Measurements from ENCODE around the gene ARHGAP33.
"Not testable (repeated sequence)": the region's sequence is repeated elsewhere in the genome, so short reads cannot be mapped to it uniquely, and the experiment has no call there.

Gene ARHGAP33

DNA sequence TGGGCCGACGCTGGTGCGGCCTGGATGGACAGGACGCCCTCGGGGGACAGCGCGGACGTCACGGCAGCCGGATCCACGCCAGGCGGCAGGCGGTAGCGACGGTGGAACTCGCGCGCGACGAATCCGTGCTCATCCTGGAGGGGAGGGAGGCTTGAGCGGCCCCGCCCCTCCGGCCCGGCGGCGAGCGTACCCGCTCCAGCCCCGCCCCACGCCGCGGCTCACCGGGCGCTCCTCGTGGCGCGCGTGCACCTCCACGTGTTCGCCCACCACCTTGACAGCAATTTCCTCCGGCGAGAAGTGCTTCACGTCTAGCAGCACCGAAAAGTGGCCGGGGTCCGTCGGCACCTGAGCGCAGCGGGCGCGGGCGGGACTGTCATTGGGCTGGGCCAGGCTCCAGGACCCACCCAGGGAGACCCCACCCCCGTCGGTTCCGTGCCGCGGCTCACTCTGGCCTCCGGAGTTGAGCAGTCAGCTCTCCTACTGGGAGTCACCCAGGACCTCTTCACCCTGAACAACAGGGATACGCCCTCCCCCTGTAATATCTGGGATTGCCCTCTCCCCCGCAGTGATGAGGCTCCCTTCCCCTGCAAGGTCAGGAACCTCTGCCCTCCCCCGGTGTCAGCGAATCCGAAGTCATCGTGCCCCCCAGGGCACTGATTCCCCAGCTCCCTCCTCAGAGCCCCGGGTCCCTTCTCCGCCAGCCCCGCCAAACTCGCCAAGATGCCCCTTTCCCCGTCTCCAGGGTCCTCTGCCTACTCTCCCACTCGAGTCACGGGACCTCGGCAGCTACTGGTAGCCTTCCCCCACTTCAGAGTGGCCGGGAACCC lies 19.6 kb upstream of the ARHGAP33 start:
- DNase-seq, result peak; percentile 48

DNA sequence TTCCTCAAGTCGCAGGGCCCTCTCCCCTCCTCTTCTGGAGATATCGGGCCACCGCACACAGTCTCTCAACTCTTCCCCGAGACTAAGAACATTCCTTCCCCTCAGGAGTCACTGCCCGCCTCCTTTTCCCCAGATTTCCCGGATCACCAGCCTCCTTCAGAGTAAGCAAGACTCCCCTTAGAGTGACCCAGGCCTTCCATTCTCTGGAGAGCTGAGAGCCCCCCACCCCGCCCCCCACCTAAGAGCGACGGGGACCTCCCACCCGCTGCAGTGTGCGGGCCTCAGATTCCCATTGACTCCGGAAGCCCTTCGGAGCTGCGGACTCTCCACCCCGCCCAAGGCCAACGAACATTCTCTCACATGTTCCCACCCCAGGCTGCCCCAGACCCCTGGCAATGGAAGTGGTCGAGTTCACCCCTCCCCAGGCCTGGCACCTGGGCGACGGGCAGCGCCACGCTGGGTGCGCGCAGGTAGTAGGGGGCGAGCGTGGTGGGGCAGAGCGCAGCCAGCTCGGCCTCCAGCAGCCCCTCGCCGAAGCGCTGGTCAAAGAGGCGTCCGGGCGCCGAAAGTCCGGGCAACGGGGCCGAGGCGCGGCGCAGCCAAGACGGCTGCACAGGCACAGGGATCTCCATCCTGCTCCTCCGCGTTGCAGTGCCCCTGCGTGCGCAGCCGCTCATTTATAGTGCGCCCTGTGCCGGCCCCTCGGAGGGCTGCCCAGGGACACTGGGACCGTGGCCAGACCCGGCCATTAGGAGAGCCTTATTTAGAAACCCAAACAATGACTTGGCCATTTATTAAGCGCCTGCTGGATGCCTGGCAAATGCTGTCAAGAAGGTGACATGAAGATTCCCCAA lies 18.8 kb upstream of the ARHGAP33 start, which contains the start of gene HSPB6:
HSPB6 (minus strand) TSS at position 653 of the 854 bp plus-strand sequence; CDS start at position 632, 21 bp downstream.
- DNase-seq, result no peak

DNA sequence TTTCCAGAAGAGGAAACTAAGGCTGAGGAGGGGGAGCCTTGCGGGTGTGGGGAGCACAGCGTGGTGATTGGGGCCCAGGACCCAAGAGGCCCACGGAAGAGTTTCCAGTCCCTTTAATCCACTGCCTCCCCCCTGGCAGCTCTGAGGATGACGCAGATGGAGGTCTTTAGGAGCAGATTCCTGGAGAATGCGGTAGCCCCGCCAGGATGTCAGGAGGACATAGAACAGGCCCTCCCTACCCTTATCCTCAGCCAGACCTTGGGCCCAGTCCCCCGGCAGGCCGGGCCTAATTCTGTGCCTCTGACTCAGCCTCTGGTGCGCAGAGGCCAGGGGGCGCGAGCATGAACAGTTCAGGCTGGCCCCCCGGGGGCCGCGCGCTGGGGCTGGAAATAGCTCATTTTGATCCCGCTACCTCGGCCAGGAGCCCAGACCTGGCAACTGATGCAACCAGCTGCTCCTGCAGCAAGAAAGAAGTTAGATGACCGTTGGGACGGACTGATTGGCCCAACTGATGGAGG lies 18.1 kb upstream of the ARHGAP33 start:
- DNase-seq, result peak; percentile 33

DNA sequence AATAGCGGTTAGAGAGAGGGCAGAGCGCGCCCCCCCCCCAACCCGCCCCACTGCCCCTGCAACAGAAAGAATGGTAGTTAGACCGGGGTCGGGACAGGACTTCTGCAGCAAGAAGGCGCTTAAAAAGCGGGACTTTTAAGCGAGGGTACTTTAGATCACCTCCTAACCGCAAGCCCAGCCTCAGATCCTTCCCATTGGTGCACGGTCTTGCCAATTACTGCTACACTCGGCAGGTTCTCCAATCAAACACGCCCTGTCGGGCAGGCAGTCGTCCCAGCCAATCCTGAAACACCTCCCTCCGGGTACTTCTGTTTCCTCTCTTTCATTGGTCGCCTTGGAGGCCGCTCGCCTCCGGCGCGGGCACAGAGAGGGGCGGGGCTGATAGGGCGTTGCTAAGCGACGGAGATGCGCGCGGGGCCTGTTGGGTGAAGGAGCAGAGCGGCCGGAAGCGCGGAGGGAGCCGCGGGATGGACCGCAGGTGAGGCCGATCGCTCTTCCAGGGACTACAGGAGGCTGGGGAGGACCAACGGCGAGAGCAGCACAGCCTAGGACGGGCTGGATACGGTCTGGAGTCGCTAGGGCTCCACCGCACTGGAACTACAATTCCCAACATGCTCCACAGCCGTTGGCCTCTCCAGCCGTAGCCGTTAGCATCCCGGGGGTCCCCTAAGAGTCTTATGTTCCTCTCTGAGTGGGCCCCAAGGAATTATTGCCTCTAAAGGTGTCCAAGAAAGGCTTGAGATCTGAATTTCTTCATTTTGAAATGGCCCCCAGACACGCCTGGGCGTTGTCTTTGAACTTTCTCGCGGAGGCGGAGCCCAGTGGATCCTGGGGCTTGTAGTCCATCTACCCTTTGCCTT lies 17.4 kb upstream of the ARHGAP33 start, which contains the start of gene PROSER3:
PROSER3 (plus strand) TSS at position 428 of the 860 bp plus-strand sequence; CDS start at position 468, 40 bp downstream.
- peak; percentile 98 for DNase-seq

DNA sequence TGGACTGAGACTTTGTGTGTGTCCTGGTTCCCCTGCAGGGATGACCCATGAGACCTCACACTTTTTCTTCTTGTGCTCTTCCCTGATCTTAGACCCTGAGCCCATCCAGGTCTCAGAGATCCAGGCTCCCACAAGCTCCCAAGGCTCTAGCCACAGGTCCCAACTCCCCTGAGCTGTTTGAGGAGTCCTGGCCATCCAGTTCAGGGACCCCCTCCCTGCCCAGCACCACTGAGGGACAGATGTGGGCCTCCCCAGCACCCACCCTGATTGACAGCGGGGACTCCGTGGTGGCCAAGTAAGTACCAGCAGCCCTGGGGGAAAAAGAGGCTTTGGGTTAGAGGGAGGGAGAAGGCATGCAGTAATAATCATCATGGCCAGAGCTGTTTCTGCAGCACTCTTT lies 15.7 kb upstream of the ARHGAP33 start:
- no peak for DNase-seq

DNA sequence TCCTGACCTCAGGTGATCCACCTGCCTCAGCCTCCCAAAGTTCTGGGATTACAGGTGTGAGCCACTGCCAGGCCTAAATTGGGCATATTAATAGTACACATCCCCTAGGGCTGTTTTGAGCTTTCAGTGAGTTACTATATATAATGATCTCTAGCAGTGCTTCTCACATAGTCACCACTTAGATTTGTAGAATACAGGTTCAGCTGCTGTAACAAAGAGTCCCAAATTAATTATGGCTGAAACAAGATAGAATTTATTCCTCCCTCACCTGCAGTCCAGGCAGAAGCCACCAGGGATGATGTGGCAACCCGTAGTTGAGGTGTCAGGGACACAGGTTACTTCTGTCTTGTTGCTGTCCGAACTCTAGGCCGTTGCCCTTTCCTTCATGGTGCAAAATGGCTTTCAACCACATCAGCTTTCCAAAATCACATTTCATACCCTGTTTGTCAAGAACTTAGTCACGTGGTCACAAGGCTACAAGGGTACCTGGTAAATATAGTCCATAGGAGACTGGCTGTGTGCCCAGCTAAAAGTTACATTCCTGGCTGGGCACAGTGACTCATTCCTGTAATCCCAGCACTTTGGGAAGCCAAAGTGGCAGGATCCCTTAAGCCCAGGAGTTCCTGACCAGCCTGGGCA lies 14.5 kb upstream of the ARHGAP33 start:
- DNase-seq, result no peak

DNA sequence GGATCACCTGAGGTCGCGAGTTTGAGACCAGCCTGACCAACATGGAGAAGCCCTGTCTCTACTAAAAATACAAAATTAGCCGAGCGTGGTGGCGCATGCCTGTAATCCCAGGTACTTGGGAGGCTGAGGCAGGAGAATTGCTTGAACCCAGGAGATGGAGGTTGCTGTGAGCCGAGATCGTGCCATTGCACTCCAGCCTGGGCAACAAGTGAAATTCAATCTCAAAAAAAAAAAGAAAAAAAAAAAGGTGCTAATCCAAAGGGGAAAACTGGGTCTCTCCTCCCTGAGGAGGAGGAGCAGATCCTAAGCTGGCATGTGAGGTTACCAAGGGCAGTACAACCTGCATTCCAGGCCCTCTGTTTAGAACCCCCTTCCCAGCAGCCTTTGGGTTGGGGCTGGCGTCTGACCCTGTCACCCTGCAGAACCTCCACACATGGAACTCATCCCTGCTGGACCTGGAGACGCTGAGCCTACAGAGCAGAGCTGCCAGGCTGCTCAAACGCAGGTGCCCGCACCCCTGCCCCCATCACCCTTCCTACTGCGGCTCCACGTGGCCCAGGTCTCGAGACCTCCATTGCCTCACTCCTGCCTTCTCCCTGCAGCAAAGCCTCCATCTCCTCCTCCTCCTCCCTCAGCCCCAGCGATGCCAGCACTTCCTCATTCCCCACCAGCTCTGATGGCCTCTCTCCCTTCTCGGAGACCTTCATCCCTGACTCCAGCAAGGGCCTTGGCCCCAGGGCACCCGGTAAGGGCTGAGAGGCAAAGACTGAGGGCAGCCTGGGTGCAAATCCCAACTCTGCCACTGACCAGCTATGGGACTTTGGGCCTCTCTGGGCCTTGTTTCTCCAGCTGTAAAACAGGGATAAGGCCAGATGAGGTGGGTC lies 10.7 kb upstream of the ARHGAP33 start:
- DNase-seq, result no peak

DNA sequence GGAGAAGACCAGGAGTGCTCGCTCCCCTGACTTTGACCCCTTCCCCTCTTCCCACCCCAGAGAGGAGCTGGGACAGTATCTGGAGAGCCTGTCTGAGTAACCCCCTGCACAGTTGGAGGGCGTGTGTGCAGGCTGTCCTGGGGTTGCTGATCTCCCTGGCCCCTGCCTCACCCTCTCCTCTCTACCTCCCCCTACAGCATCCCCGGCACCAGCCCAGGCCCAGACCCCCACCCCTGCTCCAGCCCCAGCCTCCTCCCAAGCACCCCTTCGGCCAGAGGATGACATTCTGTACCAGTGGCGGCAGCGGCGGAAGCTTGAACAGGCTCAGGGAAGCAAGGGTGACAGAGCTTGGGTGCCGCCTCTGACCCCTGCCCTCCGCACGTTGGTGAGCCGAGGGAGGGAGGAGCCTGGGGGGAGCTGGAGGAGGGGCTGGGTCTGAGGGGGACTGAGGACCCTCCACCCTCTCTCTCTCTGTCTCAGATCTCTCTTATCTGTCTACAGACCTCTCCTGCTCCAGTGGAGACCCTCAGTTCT lies 8.7 kb upstream of the ARHGAP33 start:
- no peak for DNase-seq

DNA sequence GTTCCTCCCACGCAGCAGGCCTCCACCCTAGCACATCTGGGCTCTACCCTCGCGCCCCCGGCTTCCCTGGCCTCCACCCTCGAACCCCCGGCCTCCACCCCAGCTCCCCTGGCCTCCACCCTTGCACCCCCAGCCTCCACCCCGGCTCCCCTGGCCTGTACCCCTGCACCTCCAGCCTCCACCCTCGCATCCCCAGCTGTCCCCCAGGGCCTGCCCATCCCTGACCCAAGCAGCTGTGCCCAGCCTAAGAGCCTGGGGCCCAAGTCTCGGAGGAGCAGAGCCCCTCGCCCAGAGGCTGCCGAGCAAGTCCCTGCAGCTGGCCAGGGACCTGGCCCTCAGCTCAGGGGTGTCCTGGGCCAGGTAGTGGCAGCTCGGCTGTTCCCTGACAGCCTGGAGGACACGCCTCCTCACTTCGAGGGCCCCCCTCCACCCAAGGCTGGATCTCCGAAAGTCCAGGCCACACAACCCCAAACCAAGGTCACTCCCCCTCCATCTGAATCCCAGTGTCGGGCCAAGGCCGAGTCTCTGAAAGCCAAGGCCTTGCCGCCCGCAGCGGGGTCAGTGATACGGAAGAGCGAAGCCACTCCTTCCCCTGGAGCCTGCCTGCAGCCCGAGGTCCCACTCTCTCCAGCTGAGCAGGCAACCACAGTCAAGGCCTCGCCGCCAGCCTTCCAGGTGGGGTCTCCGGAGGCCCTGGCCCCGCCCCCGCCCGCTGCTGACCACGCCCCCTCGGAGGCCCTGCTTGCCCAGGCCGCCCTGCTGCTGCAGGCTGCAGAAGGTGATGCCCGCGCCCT lies 7.9 kb upstream of the ARHGAP33 start:
- DNase-seq, result no peak

DNA sequence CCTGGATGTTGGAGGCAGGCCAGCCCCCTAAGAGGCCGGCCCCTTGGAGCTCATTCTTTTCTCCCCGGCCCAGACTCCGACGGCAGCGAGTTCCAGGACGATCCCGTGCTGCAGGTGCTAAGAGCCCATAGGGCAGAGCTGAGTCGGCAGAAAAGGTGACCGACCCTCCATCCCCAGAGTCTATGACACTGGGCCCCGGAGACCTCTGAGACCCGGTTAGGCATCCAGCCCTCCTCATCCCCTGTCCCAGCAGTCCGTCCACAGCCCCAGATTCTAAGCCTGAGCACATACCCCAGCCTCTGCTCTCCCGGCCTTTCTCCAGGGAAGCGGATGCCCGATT lies 7.3 kb upstream of the ARHGAP33 start:
- no peak for DNase-seq

DNA sequence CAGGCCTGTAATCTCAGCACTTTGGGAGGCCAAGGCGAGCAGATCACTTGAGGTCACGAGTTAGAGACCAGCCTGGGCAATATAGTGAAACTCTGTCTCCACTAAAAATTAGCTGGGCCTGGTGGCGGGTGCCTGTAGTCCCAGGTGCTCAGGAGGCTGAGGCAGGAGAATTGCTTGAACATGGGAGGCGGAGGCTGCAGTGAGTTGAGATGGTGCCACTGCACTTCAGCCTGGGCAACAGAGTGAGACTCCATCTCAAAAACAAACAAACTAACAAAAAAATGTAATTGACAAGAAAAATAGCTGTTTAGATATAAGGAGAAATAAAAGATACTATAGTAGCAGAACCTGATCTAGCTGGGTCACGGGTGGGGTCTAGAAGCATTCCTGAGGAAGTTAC lies 3.0 kb upstream of the ARHGAP33 start:
- DNase-seq, result not testable (repeated sequence)

DNA sequence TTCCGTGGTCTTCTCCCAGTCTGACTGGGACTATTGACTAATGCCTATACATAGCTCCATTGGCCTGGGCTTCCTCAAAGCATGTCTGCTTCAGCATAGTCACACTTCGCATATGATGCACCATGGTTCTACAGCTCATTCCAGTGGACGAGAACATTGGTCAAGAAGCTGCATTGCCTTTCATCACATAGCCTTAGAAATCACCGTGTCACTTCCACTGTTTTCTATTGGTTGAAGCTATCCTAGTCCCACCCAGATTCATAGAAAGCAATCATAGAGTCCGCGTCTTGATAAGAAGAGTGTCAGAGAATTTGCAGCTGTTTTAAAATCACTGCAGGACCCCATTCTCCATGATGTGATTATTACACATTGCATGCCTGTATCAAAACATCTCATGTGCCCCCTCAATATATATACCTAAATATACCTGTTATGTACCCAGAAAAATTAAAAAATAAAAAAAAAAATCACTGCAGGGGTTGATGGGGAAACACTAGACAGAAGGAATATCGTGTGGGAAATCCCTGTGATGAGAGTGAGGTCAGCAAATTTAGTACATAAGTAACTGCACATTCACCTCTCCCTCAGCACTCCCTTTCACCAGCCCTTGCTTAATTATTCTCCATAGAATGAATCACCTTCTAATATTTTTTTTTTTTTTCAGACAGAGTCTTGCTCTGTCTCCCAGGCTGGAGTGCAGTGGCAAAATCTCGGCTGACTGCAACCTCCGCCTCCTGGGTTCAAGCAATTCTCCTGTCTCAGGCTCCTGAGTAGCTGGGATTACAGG lies 2.2 kb upstream of the ARHGAP33 start:
- DNase-seq, result no peak

DNA sequence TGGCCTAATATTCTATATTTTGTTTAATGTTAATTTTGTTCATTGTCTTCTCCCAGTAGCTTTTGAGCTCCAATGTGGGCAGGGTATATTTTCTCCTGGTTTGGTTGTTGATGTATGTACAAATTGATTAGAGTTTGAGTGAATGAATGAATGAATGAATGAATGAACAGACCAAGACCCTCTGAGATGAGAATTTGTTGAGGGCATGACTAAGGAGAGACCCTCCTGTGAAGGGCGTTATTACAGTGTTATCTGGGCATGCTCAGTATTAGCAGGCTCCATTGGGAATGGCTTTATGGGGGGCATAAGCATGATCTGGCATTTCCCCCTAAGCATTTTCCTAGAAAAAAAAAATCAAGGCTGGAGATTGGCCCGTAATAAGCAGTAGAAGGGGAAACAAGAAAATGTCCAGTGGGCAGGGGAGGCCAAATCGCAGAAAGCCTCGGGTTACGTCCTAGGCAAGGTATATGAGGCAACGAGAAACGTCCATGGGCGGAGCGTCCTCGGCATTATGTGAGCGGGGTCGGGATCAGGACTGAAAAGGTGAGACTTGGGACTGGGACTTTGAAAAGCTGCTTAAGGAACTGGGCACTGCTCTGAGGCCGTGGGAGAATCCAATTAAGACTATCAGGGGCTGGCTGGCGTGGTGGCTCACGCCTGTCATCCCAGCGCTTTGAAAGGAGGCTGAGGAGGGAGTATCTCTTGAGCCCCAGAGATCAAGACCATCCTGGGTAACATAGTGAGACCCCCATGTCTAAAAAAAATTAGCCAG lies 904 bp upstream of the ARHGAP33 start:
- no peak for DNase-seq

DNA sequence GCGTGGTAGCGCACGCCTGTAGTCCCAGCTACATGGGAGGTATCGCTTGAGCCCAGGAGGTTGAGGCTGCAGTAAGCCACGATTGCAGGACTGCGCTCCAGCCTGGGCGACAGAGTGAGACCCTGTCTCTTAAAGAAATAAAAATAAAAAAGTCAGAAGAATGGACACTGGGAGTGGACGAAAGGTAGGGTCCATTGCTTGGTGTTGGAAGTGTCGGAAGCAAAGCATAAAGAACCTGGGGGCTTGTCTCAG lies 392 bp upstream of the ARHGAP33 start:
- DNase-seq, result no peak

DNA sequence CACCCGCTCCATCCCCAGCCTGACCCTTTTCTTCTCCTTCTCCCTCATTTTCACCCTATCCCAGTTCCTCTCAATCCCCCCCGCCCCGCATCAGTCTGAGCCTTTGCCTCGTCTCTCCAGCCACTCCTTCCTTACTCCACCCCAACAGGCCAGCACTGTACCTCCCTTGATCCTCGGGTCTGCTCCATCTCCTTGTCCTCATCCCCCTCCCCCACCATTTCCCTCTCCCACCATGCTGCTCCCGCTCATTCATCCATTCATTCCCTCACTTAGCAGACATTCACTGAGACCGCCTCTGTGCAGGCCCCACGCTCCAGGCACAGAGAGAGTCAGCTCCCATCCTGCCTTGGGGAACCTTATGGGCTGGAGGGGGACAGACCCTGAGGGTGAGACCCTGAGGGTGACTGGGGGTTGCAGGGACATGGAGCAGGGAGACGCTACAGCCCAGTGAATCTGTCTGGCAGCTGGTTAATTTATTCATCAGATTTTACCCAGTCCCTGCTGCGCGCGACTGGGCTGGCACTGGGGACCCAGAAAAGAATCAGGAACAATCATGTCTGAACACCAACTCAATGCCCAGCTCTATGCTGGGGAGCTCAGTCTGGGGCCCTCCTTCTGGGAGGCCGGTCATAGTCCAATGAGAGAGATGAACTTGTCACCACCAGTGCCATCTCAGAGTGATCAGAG lies 881 bp downstream of the ARHGAP33 start:
- no peak for DNase-seq

DNA sequence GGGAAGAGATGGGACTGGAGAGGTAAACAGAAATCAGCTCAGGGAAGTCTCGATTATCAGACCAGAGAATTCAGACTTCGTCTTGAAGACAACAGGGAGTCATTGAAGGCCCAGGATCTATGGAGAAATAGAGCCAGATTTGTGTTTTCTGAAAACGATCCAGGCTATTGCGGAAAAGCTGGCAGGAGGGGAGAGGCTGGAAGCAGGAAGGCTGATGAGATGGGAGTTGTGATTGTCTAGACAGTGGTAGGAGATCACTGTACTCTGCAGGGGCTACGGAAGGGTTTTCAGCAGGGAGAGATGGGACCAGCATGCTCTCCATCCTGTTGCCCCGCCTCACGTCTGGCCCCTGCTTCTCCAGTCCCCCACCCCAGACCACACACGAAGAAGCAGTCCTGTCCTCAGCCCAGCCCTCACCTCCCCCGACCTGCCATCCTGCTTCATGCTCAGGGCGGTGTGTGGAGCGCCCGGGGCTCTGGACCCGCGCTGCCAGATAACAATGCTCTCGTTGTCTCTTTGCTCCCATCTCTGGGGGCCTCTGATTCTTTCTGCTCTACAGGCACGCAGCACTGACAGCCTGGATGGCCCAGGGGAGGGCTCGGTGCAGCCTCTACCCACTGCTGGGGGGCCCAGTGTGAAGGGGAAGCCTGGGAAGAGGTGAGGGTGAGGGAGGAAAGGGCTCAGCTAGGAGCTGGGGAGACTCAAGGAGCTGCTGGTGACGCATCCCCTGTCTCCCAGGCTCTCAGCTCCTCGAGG lies 1.9 kb downstream of the ARHGAP33 start:
- DNase-seq, result no peak

DNA sequence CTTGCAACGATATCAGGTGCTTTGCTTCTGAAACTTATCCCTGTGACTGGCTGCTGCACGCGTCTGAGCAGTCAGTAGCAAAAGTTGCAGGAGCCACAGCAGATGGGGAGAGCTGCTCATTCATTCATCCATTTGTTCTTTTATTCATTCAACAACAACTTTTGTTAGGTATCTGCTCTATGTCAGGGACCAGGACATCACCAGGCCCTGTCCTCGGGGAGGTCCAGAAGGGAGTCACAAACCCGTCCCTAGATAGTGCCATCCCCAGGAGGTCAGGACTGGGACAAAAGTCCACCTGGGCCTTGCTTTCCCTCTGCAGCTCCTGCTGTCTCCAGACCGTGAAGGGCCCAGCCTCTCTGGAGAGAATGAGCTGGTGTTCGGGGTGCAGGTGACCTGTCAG lies 2.6 kb downstream of the ARHGAP33 start:
- DNase-seq, result no peak
